Skin epidermis (tissue), 12 donors: ENCODE results near the gene TMEM63C.

Experiments
- H3K27ac ChIP-seq, 21 experiments: fragments of 200-600 bp; sonication (generic) in 11 of 21; one replicate each; pipeline ENCODE4 v1.5.0; 2020; ENCODE audit warnings: mild to moderate bottlenecking in 3 of 21, inconsistent platforms in 2 of 21, moderate library complexity in 2 of 21
- H3K4me3 ChIP-seq, 7 experiments: fragments of 200-600 bp; sonication (generic) in 2 of 7; one replicate each; pipeline ENCODE4 v1.5.0; 2020; ENCODE audit warnings: inconsistent platforms in 2 of 7, mild to moderate bottlenecking in 2 of 7, moderate library complexity in 1 of 7

TMEM63C gene

DNA sequence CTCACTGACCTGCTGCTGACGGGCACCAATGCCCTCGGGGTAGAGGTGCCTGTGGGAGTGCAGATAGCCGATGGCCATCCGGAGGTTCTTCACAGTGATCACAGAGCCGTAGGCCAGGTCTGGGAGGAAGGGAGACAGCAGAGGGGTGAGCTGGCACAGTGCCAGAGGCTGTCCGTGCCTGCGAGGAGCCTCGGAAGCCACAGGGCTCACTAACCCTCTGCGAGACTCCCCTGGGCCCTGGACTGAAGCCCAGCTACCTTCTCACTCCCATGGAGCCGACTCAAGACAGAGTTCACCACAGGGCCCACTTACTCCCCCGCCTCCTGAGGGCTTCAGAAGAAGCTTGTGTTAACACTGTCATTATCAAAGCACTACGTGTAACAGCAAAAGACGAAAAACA is 114.6 kb downstream of the TMEM63C start:
- Histone ChIP-seq H3K4me3 (no peak overlapping the region), H3K27ac (no peak overlapping the region)

DNA sequence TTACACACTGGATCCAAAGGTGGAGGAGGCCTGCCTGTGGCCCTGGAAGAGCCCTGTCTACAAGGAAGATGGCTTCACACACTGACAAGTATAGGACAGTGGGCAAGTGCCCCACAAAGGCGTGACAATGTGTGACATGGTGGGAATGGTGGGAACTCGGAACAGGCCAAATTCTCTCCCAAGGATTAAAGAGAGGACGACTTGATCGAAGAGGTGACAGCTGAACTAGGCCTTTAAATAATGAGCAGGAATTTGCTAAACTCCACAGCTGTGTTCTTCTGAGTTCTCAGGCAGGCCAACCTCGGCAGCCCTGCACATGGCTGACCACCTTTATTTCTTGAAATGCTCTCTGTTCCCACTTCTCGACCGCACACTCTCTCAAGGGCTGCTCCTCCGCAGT is 115.3 kb downstream of the TMEM63C start:
- H3K27ac ChIP-seq, result no peak overlapping the region
- no peak overlapping the region for H3K4me3 ChIP-seq

DNA sequence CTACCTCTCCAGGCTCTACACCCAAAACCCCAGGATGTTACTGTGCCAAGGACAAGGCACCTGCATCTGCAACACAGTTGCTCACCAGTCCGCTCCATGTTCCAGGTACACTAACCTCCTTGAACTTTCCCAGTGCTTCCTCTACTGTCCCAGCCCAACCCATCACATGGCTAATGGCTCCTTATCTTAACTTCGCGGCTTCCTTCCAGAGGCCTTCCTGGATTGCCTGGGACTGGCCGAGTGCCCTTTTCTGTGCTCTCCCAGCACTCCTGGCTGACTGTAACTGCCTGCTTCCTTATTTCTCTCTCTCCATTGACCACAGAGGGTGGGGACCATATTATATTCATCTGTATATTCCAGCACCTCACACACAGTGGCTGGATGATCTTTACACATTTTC is 118.2 kb downstream of the TMEM63C start:
- Histone ChIP-seq H3K27ac (no peak overlapping the region), H3K4me3 (no peak overlapping the region)

DNA sequence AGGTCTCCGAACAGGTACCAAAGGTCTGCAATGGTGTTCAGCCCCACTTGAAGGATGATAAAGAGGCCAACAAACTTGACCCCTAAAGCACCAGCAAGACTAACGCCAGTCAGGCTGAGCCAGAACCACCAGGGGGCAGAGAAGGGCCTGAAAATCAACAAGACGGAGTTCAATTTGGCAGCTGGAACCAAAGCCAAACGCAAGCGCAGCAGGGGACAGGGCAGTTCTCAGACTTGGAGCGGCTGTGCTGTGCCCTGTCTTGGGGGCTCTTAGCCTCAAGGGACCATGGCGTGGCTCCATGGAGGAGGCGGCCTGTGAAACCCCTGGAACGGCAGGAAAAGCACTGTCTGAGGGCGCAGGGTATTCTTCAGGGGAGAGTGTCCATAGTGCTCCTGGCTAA is 119.5 kb downstream of the TMEM63C start:
- no peak overlapping the region for H3K4me3 ChIP-seq
- H3K27ac ChIP-seq, result no peak overlapping the region

DNA sequence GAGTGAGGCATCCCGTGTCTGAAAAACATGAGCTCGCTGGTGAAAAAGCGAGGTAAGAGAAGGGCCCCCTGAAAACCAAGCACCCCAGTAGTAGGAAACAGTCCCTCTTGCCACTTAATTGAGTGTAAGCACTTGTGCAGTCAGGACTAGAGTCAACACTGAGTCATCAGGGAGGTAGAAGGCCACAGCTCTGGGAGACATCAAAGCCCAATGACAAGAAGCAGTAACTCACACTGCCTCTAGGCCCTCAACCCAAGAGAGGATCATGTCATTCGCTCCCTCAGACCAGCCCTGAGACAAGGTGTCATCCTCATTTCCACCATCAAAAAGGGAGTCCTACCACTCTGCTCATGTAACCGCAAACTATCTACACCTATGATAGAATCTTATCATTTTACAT is 121.3 kb downstream of the TMEM63C start:
- H3K4me3 ChIP-seq, result no peak overlapping the region

DNA sequence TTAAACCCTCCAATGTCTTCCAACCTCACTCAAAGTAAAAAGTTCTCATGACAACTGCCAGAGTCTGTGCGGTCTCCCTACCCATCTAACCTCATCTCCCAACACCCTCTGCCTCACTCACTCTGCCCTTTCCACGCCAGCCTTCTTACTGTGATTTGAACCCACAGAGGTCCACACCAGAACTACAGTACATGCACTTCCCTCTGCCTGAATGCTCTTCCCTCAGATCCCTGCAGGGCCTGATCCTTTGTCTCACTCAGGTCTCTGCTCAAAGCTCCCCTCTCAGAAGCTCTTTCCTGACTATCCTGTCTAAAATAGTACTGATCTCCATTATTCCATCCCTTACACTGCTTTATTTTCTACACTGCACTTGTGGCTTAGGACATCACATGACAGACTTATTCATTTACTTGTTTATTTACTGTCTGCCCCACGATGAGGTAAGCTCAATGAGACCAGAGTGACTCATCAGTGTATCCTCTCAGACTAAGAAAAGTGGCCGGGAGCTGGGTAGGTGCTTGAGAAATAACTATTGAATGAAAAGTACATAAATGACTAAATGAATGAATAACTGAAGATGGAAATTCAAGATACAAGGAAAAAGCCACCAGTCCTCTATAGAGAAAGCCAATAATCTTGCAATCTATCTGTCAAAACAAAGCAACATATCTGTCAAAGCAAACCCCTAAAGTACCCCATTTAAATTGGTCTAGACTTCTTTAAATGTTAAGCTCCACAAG is 122.0 kb downstream of the TMEM63C start:
- no peak overlapping the region for H3K4me3 ChIP-seq
- H3K27ac ChIP-seq, result peak overlapping the region in 13 of 21 experiments; percentile 25 to 80 (median 56)

More for the DNA sequence above, 121.3 kb downstream of the TMEM63C start:
- H3K27ac ChIP-seq, result peak overlapping the region in 12 of 21 experiments; percentile 25 to 80 (median 53)

DNA sequence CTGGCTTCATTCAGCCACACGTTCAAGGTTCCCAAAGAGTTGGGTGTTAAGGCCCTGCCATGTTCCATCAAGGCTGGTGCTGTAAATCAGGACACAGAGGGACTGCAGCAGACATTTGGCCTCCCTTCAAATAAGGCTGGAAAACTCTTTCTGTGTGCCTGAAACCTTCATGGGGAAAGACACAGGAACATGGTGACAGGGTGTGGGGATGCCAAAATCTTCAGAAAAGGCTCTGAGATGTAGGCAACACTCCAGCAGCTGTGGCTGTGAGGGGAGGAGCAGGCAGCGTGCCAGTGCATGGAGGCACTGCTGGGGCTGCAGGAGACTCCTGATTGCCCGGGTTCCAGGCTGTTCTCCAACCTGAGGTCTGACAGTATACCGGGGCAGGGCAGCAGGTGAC is 124.1 kb downstream of the TMEM63C start:
- H3K4me3 ChIP-seq, result no peak overlapping the region
- H3K27ac ChIP-seq, result peak overlapping the region in 5 of 21 experiments; percentile 1 to 68 (median 41)

DNA sequence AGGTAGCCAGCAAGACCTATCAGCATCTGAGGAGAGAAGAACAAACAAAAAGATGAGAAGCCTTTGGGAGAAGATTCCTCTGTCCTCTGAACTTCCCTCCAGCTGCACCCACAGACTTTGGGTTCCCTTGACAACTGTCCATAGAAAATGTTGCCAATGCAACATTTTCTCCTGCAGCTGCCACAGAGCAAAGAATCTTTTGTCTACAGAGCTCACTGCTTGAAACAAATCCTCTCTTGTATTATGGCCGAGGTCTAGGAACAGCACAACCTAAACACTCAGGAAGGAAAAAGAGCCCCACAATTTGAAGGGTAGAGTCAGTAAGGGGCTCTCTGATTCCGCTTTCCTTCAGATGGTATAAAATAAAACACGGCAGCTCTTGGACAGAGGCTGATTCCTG is 124.8 kb downstream of the TMEM63C start:
- no peak overlapping the region for H3K4me3 ChIP-seq

DNA sequence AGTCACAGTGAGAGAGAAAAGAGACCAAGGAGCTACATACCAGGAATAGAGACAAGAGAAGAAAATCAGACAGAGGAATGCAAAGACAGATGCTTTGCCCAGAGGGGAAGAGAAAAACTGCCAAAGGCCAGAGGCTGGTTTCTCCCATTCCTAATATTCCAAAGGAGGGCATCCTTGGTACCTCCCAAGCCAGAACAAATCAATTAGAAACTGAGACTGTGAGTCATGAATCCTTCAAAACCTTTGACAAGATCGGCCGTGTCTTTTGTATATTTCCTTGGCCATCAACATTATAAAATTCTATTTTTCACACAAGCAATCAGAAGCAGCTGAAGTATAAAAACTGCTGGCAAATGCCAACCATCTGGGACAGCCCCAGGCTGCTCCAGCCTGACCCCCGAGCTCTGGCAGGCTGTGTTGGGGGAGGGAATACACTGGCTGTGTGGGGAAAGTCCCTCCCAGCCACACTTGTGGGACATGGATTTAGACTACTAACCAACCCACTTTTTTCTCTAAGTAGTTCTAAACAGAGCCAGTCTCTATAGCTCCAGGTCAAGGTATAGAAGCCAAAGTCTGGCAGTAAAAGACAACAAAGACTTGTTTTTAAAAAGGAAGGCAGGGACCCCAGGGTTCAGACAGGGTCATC is 125.4 kb downstream of the TMEM63C start:
- Histone ChIP-seq H3K4me3 (no peak overlapping the region), H3K27ac (peak overlapping the region in 16 of 21 experiments; percentile 12 to 72 (median 44))

More for the DNA sequence above, 124.8 kb downstream of the TMEM63C start:
- H3K27ac ChIP-seq, result peak overlapping the region in 15 of 21 experiments; percentile 1 to 72 (median 46)
